BE2C (cell line): ENCODE data around the gene PCDHGC5.
A peak's percentile ranks its signal among the peaks of the same experiment; 100 is the strongest.

ENCODE experiments used
- DNase-seq: peaks from one replicate; pipeline ENCODE4 v3.0.0-alpha.2; 2020
- H3K27me3 ChIP-seq: fragments of 250-450 bp; sonication (Bioruptor Pico); 2 replicates; pipeline ENCODE4 v1.5.1; 2020; ENCODE audit warnings: mild to moderate bottlenecking
- H3K36me3 ChIP-seq: fragments of 250-450 bp; sonication (Bioruptor Pico); 2 replicates; pipeline ENCODE4 v1.5.1; 2020; ENCODE audit warnings: mild to moderate bottlenecking
- H3K4me1 ChIP-seq: fragments of 250-450 bp; sonication (Bioruptor Pico); 2 replicates; pipeline ENCODE4 v1.5.1; 2020
- H3K4me3 ChIP-seq: 2 replicates; pipeline ENCODE4 v1.5.1; 2011; ENCODE audit warnings: low read depth, low read length
- H3K9me3 ChIP-seq: fragments of 250-450 bp; sonication (Bioruptor Pico); 2 replicates; pipeline ENCODE4 v1.5.1; 2020
- TF ChIP-seq, protein P1 (sequence below): IDR thresholded peaks from 2 replicates; pipeline ENCODE4 v1.5.1; 2012; ENCODE audit warnings: mild to moderate bottlenecking, low read depth, low read length

PCDHGC5 gene

DNA sequence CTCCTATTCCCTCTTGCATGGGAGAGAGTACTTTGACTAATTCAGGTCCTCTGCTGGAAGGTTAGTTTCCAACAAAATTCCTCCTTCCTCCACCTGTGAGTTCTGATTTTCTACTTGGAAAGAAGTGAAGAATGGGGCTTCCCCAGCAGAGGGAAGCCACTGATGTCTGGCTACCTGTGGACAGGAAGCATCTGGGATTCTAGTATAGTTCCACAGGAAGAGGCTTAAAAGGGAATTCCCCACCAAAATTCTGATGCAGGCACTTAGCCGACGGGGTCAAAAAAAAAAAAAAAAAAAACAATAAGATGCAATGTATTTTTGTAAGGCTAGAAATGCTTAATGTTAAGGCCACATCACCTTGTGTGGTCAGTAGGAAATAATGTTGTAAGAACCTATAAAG, 33.4 kb downstream of the PCDHGC5 start:
- no peaks in the 10 kb centered on the region for H3K9me3 ChIP-seq
- no peak for DNase-seq
- H3K4me1 ChIP-seq = peaks cover 18% of the 10 kb centered on the region
- no peak overlapping the region for H3K4me3 ChIP-seq
- H3K27me3 ChIP-seq = no peaks in the 10 kb centered on the region
- TF ChIP-seq, protein P1, sequence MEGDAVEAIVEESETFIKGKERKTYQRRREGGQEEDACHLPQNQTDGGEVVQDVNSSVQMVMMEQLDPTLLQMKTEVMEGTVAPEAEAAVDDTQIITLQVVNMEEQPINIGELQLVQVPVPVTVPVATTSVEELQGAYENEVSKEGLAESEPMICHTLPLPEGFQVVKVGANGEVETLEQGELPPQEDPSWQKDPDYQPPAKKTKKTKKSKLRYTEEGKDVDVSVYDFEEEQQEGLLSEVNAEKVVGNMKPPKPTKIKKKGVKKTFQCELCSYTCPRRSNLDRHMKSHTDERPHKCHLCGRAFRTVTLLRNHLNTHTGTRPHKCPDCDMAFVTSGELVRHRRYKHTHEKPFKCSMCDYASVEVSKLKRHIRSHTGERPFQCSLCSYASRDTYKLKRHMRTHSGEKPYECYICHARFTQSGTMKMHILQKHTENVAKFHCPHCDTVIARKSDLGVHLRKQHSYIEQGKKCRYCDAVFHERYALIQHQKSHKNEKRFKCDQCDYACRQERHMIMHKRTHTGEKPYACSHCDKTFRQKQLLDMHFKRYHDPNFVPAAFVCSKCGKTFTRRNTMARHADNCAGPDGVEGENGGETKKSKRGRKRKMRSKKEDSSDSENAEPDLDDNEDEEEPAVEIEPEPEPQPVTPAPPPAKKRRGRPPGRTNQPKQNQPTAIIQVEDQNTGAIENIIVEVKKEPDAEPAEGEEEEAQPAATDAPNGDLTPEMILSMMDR = no peak
- H3K36me3 ChIP-seq = peaks cover 68% of the 10 kb centered on the region

DNA sequence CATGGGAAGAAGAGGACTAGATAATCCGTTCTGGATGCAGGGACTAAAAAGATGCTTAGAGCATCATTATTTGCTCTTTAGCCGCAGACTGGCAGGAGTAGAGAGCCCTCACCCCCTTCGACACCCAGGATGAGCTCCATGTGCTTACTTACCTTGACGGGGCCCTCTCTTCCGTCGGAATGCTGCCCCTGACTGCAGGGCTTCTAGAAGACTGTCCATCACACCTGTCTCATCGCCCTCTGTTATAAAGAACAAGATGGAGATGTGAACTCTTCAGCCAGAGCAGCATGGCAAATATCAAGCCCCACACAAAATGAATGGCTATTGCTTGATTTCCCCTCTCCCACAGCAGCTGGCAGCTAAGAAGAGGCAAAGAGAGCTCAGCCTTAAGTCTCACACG, 35.1 kb downstream of the PCDHGC5 start:
- no peaks in the 10 kb centered on the region for H3K27me3 ChIP-seq
- H3K36me3 ChIP-seq = peaks cover 76% of the 10 kb centered on the region
- peaks cover 21% of the 10 kb centered on the region for H3K4me1 ChIP-seq
- DNase-seq = no peak
- peak overlapping the region; percentile 47; the same call in 1 of the 2 replicates for H3K4me3 ChIP-seq
- H3K9me3 ChIP-seq = no peaks in the 10 kb centered on the region
- TF ChIP-seq, protein P1 = no peak

DNA sequence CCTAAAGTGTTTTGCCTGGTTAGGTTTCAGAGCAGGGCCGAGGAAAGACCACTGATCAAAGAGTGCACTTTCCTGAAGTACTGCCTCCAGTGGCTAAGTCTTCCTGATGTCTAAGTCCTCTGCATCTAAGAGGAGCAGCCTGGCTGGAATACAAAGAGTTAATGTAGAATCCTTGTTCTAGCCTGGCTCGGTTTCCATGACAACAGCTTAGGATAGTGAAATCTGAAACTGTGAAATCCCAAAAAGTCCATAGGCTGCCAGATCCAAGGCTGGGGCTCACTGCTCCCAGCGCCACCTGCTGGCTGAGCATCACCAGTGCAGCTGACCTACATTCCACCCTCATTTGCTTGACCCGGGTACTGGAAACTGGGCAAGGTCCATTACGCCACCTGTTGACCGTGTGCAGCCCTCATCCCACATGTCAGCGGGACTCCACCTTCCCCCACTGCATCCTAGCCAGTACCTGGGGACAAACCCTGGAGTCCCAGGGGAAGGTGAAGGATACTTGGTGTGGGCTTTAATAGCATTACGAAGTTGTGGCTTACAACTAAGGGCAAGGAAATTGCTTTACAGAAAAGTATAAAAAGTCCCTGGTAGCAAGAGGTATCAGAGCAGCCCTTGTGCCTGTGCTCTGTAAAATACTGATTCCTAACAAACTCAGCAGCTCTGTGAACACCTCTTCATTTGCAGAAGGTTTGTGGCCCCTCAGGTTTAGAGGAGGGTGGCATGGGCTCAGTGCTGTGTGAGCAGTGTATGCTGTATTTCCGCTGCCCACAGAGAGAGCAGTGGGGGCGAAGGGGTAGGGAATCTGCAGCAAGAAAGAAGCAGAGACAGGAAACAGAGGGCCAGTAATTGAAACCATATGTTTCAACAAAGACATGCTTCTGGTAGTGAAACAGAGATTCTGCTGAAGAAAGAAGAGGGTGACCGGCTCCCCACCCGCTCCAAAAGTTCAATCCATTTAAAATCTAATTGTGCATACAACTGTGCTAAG, 36.0 kb downstream of the PCDHGC5 start:
- Histone ChIP-seq H3K36me3 (peaks cover 74% of the 10 kb centered on the region), H3K4me1 (peaks cover 21% of the 10 kb centered on the region), H3K9me3 (no peaks in the 10 kb centered on the region), H3K4me3 (peak overlapping the region; percentile 47), H3K27me3 (no peaks in the 10 kb centered on the region)
- TF ChIP-seq, protein P1 = peak; percentile 100
- DNase-seq = peak; percentile 87

DNA sequence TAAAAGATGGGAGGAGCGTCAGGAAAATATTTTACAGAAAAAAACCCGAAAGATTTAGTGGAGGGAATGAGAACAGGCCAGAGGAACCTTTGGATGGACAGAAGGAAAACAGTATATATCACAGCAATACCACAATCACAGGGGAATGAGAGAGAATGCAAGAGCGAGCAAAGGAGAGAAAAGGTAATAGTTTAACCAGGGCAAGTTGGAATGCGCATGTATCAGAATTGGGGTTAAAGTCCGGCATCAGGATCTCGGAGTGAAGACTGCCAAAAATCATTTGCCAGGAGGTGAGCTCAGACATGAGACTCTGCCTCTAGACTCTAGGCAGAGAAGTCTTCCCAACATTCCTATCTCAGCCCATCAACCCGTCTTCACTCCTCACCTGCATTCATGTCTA, 36.8 kb downstream of the PCDHGC5 start:
- TF ChIP-seq, protein P1 = no peak
- peaks cover 69% of the 10 kb centered on the region for H3K36me3 ChIP-seq

DNA sequence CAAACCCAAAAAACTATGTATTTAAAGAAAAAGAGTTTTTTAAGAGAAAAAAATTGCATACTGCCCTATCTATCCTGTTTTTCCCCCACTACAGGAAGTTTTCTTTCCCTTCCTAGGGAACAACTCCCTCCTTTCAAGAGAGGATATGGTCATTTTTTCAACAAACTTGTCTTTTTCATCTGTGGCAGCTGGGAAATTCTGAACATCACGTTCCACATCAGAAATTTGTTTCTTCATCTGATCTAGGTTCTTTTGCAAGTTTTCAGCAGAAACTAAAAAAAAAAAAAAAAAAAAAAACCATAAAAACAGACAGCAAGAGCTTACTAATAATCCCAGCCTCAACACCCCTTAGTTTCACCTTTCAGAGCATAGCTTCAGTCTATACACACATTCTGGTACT, 38.5 kb downstream of the PCDHGC5 start:
- Histone ChIP-seq H3K4me3 (no peak overlapping the region), H3K36me3 (peaks cover 64% of the 10 kb centered on the region), H3K9me3 (no peaks in the 10 kb centered on the region), H3K27me3 (no peaks in the 10 kb centered on the region), H3K4me1 (peaks cover 21% of the 10 kb centered on the region)
- DNase-seq = no peak
- TF ChIP-seq, protein P1 = no peak

More for the DNA sequence above, 36.8 kb downstream of the PCDHGC5 start:
- no peaks in the 10 kb centered on the region for H3K9me3 ChIP-seq
- peaks cover 21% of the 10 kb centered on the region for H3K4me1 ChIP-seq
- no peaks in the 10 kb centered on the region for H3K27me3 ChIP-seq
- no peak for DNase-seq
- H3K4me3 ChIP-seq = peak overlapping the region; percentile 26
